GM23338 (cell line): Measurements from ENCODE around the gene FAM171A2. TPM values are rescaled to one million over a fixed set of nuclear protein-coding genes. Genes with fewer than 3 reads are reported as not detected.

Experiments used
- ATAC-seq: fragments of 200-7000 bp; cut with Tn5 transposase; 3 replicates; pipeline ENCODE4 v1.9.1; 2020
- DNase-seq: peaks from one replicate; pipeline ENCODE4 v3.0.0-alpha.2; 2015; ENCODE audit warnings: low spot score
- H2AFZ ChIP-seq: fragments of 200-600 bp; sonication (generic); 2 replicates; pipeline ENCODE4 v1.8.0; 2016; ENCODE audit warnings: antibody characterized with exemption, mild to moderate bottlenecking, moderate library complexity
- H3F3A ChIP-seq: fragments of 200-600 bp; sonication (generic); replicated peaks from 2 replicates; pipeline ENCODE4 v1.8.0; 2017; ENCODE audit warnings: antibody characterized with exemption, mixed run types, low read depth
- H3K27ac ChIP-seq: fragments of 200-600 bp; sonication (generic); 2 replicates; pipeline ENCODE4 v1.6.1; 2016; ENCODE audit warnings: low read depth
- H3K27me3 ChIP-seq: fragments of 200-600 bp; sonication (generic); 2 replicates; pipeline ENCODE4 v1.8.0; 2016; ENCODE audit warnings: mild to moderate bottlenecking, mixed run types, moderate library complexity; ENCODE audit not compliant: insufficient read depth
- H3K36me3 ChIP-seq: fragments of 200-600 bp; sonication (generic); 2 replicates; pipeline ENCODE4 v1.8.0; 2016; ENCODE audit warnings: mild to moderate bottlenecking; ENCODE audit not compliant: insufficient read depth
- H3K4me1 ChIP-seq: fragments of 200-600 bp; sonication (generic); 2 replicates; pipeline ENCODE4 v1.8.0; 2016; ENCODE audit warnings: mild to moderate bottlenecking, moderate library complexity; ENCODE audit not compliant: insufficient read depth
- H3K4me2 ChIP-seq: fragments of 200-600 bp; sonication (generic); 2 replicates; pipeline ENCODE4 v1.7.1; 2017; ENCODE audit warnings: mixed run types
- H3K4me3 ChIP-seq: fragments of 200-600 bp; sonication (generic); 2 replicates; pipeline ENCODE4 v1.6.1; 2016; ENCODE audit warnings: mixed run types
- H3K79me2 ChIP-seq: fragments of 200-600 bp; sonication (generic); replicated peaks from 2 replicates; pipeline ENCODE4 v1.8.0; 2017; ENCODE audit warnings: mild to moderate bottlenecking; ENCODE audit not compliant: insufficient read depth
- H3K9me2 ChIP-seq: fragments of 200-600 bp; sonication (generic); 2 replicates; pipeline ENCODE4 v1.8.0; 2017; ENCODE audit not compliant: insufficient read depth
- H4K20me1 ChIP-seq: fragments of 200-600 bp; sonication (generic); replicated peaks from 2 replicates; pipeline ENCODE4 v1.8.0; 2017; ENCODE audit warnings: mild to moderate bottlenecking; ENCODE audit not compliant: insufficient read depth
- H3K27ac Mint-ChIP-seq: 2 replicates; pipeline ENCODE4 v1.8.0; 2020; ENCODE audit warnings: inconsistent platforms, mild to moderate bottlenecking, moderate library complexity, mixed read lengths
- H3K27me3 Mint-ChIP-seq: 3 replicates; pipeline ENCODE4 v1.8.0; 2022; ENCODE audit warnings: low read depth, mild to moderate bottlenecking, moderate library complexity, mixed read lengths, inconsistent platforms; ENCODE audit not compliant: insufficient read depth, poor library complexity
- H3K36me3 Mint-ChIP-seq: 3 replicates; pipeline ENCODE4 v1.8.0; 2021; ENCODE audit warnings: low read depth, mild to moderate bottlenecking, inconsistent platforms, moderate library complexity, mixed read lengths
- H3K4me1 Mint-ChIP-seq: 3 replicates; pipeline ENCODE4 v1.8.0; 2020; ENCODE audit warnings: mild to moderate bottlenecking, inconsistent platforms, mixed read lengths
- H3K4me3 Mint-ChIP-seq: 3 replicates; pipeline ENCODE4 v1.8.0; 2021; ENCODE audit warnings: moderate library complexity, mild to moderate bottlenecking, inconsistent platforms, mixed read lengths
- H3K9me3 Mint-ChIP-seq: 3 replicates; pipeline ENCODE4 v1.8.0; 2020; ENCODE audit warnings: moderate library complexity, mild to moderate bottlenecking, inconsistent platforms, mixed read lengths
- CREB1 ChIP-seq: fragments of 250-450 bp; sonication (Bioruptor Pico); IDR thresholded peaks from 2 replicates; pipeline ENCODE4 v1.5.0; 2020; ENCODE audit warnings: low read depth, mild to moderate bottlenecking, moderate library complexity
- EZH2 ChIP-seq: fragments of 200-600 bp; sonication (generic); IDR thresholded peaks from one replicate; pipeline ENCODE4 v1.8.0; 2017; ENCODE audit warnings: antibody characterized with exemption, mild to moderate bottlenecking, low read depth; ENCODE audit not compliant: unreplicated experiment
- EZH2phosphoT487 ChIP-seq: fragments of 200-600 bp; sonication (generic); IDR thresholded peaks from one replicate; pipeline ENCODE4 v1.8.1; 2018; ENCODE audit warnings: antibody characterized with exemption; ENCODE audit not compliant: unreplicated experiment
- JUNB ChIP-seq: IDR thresholded peaks from one replicate; pipeline ENCODE4 v1.6.1; 2016; ENCODE audit warnings: antibody characterized with exemption; ENCODE audit not compliant: unreplicated experiment
- NANOG ChIP-seq: IDR thresholded peaks from 2 replicates; pipeline ENCODE4 v1.6.1; 2016; ENCODE audit warnings: antibody characterized with exemption, borderline replicate concordance
- POLR2AphosphoS5 ChIP-seq: IDR thresholded peaks from 2 replicates; pipeline ENCODE4 v1.6.1; 2016; ENCODE audit warnings: antibody characterized with exemption, low read depth
- STAT1 ChIP-seq: IDR thresholded peaks from one replicate; pipeline ENCODE4 v1.6.1; 2016; ENCODE audit warnings: antibody characterized with exemption; ENCODE audit not compliant: unreplicated experiment
- ZNF114 ChIP-seq: fragments of 250-450 bp; sonication (Bioruptor Pico); IDR thresholded peaks from 2 replicates; pipeline ENCODE4 v1.5.0; 2020; ENCODE audit warnings: mild to moderate bottlenecking, moderate library complexity
- ZNF331 ChIP-seq: fragments of 250-450 bp; sonication (Bioruptor Pico); IDR thresholded peaks from 2 replicates; pipeline ENCODE4 v1.5.0; 2020; ENCODE audit warnings: low read depth, mild to moderate bottlenecking, moderate library complexity
- polyA plus RNA-seq: library from polyadenylated mRNA; unstranded; fragments of >200 nt; fragmentation: Nextera tagmentation; extraction: Ambion mirVana; gene quantifications from 2 replicates; pipeline ENCODE4 v1.2.1, GENCODE V29; 2016
- total RNA-seq: library from RNA; depleted of rRNA; stranded (reverse); fragments of >200 nt; shearing (Covaris generic); gene quantifications from 2 replicates; pipeline ENCODE4 v1.2.3, GENCODE V29; 2014
- TF ChIP-seq, protein P1 (sequence below), 2 experiments: fragments of 200-600 bp in 1 of 2; sonication (generic) in 1 of 2; conservative IDR thresholded peaks; 2 replicates each; pipeline versions ENCODE4 v1.5.1 to v1.6.1; 2016 to 2017; ENCODE audit warnings: antibody characterized with exemption in 2 of 2, low read depth in 2 of 2, mild to moderate bottlenecking in 2 of 2, moderate library complexity in 1 of 2
- TF ChIP-seq, protein P2 (sequence below): fragments of 250-450 bp; sonication (Bioruptor Pico); IDR thresholded peaks from 2 replicates; pipeline ENCODE4 v1.5.0; 2020; ENCODE audit warnings: mild to moderate bottlenecking, moderate library complexity
- TF ChIP-seq, protein P3 (sequence below): IDR thresholded peaks from 2 replicates; pipeline ENCODE4 v1.6.1; 2016; ENCODE audit warnings: antibody characterized with exemption
- TF ChIP-seq, protein P4 (sequence below): IDR thresholded peaks from one replicate; pipeline ENCODE4 v1.6.1; 2018; ENCODE audit warnings: antibody characterized with exemption; ENCODE audit not compliant: unreplicated experiment

The FAM171A2 gene
- total and polyA plus RNA-seq, 2 experiments from 2014 or later, result 4.1 to 35.4 TPM

DNA sequence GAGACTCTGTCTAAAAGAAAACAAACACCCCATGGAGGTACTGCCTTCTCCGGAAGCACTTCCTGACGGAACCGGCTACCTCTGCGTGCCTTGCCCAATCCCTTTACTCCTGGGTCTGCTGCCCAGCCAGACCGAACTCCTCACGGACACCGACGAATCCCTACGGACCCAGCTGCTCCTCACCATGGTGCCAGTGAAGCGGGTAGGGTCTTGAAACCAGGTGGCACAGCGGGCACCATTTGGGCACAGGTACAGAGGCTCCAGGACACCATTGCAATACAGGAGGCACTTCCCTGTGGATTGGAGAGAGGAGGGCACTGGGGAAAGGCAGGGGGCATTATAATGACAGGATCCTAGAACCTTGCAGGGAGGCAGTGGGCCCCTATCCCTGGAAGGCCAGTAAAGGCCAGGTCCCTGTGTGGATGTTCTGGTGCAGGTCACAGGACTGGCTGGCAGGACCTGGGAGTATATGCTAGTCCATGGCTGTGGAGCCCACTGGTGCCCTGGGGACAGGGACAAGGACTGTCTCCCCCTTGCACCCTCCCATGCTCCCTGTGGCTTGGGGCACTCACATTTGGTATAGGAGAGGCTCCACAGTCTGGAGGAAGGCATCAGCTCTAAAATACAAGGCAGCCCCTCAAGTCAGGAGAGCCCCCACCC lies 41.3 kb downstream of the FAM171A2 start:
- no peak overlapping the region for H3K4me2 ChIP-seq
- 0 out of 2 replicates have a peak, but pooled peaks cover 4% of the 10 kb centered on the region for H3K36me3 ChIP-seq
- H3K4me3 ChIP-seq, result no peak overlapping the region
- Mint-ChIP-seq H3K4me1 (peaks cover 16% of the 10 kb centered on the region), H3K9me3 (no peaks in the 10 kb centered on the region), H3K27ac (no peak overlapping the region), H3K27me3 (peaks cover 34% of the 10 kb centered on the region), H3K36me3 (peaks cover 35% of the 10 kb centered on the region), H3K4me3 (no peak overlapping the region; the same call in 2 of the 3 replicates)
- peaks cover 9% of the 10 kb centered on the region for H3K79me2 ChIP-seq
- H2AFZ ChIP-seq, result no peak overlapping the region
- no peaks in the 10 kb centered on the region for H4K20me1 ChIP-seq
- H3K27me3 ChIP-seq, result peaks cover 17% of the 10 kb centered on the region
- ATAC-seq (no peak), DNase-seq (no peak)
- H3K27ac ChIP-seq, result no peak overlapping the region
- no peaks in the 10 kb centered on the region for H3K9me2 ChIP-seq
- peaks cover 8% of the 10 kb centered on the region; the same call in 1 of the 2 replicates for H3F3A ChIP-seq
- no peaks in the 10 kb centered on the region; the same call in 1 of the 2 replicates for H3K4me1 ChIP-seq
- TF ChIP-seq EZH2phosphoT487, result no peak
- TF ChIP-seq NANOG, result no peak
- TF ChIP-seq, protein P1, sequence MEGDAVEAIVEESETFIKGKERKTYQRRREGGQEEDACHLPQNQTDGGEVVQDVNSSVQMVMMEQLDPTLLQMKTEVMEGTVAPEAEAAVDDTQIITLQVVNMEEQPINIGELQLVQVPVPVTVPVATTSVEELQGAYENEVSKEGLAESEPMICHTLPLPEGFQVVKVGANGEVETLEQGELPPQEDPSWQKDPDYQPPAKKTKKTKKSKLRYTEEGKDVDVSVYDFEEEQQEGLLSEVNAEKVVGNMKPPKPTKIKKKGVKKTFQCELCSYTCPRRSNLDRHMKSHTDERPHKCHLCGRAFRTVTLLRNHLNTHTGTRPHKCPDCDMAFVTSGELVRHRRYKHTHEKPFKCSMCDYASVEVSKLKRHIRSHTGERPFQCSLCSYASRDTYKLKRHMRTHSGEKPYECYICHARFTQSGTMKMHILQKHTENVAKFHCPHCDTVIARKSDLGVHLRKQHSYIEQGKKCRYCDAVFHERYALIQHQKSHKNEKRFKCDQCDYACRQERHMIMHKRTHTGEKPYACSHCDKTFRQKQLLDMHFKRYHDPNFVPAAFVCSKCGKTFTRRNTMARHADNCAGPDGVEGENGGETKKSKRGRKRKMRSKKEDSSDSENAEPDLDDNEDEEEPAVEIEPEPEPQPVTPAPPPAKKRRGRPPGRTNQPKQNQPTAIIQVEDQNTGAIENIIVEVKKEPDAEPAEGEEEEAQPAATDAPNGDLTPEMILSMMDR (conservative IDR thresholded peaks at IDR 0.05; ENCODE audit: low read depth in 2 of 2), result no peak
- no peak for TF ChIP-seq EZH2
- TF ChIP-seq ZNF331 (CRISPR knock-in tag), result no peak
- TF ChIP-seq, protein P2, sequence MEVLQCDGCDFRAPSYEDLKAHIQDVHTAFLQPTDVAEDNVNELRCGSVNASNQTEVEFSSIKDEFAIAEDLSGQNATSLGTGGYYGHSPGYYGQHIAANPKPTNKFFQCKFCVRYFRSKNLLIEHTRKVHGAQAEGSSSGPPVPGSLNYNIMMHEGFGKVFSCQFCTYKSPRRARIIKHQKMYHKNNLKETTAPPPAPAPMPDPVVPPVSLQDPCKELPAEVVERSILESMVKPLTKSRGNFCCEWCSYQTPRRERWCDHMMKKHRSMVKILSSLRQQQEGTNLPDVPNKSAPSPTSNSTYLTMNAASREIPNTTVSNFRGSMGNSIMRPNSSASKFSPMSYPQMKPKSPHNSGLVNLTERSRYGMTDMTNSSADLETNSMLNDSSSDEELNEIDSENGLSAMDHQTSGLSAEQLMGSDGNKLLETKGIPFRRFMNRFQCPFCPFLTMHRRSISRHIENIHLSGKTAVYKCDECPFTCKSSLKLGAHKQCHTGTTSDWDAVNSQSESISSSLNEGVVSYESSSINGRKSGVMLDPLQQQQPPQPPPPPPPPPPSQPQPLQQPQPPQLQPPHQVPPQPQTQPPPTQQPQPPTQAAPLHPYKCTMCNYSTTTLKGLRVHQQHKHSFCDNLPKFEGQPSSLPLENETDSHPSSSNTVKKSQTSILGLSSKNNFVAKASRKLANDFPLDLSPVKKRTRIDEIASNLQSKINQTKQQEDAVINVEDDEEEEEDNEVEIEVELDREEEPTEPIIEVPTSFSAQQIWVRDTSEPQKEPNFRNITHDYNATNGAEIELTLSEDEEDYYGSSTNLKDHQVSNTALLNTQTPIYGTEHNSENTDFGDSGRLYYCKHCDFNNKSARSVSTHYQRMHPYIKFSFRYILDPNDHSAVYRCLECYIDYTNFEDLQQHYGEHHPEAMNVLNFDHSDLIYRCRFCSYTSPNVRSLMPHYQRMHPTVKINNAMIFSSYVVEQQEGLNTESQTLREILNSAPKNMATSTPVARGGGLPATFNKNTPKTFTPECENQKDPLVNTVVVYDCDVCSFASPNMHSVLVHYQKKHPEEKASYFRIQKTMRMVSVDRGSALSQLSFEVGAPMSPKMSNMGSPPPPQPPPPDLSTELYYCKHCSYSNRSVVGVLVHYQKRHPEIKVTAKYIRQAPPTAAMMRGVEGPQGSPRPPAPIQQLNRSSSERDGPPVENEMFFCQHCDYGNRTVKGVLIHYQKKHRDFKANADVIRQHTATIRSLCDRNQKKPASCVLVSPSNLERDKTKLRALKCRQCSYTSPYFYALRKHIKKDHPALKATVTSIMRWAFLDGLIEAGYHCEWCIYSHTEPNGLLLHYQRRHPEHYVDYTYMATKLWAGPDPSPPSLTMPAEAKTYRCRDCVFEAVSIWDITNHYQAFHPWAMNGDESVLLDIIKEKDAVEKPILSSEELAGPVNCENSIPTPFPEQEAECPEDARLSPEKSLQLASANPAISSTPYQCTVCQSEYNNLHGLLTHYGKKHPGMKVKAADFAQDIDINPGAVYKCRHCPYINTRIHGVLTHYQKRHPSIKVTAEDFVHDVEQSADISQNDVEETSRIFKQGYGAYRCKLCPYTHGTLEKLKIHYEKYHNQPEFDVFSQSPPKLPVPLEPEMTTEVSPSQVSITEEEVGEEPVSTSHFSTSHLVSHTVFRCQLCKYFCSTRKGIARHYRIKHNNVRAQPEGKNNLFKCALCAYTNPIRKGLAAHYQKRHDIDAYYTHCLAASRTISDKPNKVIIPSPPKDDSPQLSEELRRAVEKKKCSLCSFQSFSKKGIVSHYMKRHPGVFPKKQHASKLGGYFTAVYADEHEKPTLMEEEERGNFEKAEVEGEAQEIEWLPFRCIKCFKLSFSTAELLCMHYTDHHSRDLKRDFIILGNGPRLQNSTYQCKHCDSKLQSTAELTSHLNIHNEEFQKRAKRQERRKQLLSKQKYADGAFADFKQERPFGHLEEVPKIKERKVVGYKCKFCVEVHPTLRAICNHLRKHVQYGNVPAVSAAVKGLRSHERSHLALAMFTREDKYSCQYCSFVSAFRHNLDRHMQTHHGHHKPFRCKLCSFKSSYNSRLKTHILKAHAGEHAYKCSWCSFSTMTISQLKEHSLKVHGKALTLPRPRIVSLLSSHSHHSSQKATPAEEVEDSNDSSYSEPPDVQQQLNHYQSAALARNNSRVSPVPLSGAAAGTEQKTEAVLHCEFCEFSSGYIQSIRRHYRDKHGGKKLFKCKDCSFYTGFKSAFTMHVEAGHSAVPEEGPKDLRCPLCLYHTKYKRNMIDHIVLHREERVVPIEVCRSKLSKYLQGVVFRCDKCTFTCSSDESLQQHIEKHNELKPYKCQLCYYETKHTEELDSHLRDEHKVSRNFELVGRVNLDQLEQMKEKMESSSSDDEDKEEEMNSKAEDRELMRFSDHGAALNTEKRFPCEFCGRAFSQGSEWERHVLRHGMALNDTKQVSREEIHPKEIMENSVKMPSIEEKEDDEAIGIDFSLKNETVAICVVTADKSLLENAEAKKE (CRISPR knock-in tag), result no peak
- no peak for TF ChIP-seq CREB1 (CRISPR knock-in tag)
- TF ChIP-seq JUNB, result no peak
- no peak for TF ChIP-seq POLR2AphosphoS5
- TF ChIP-seq STAT1, result no peak
- TF ChIP-seq, protein P3, sequence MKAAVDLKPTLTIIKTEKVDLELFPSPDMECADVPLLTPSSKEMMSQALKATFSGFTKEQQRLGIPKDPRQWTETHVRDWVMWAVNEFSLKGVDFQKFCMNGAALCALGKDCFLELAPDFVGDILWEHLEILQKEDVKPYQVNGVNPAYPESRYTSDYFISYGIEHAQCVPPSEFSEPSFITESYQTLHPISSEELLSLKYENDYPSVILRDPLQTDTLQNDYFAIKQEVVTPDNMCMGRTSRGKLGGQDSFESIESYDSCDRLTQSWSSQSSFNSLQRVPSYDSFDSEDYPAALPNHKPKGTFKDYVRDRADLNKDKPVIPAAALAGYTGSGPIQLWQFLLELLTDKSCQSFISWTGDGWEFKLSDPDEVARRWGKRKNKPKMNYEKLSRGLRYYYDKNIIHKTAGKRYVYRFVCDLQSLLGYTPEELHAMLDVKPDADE, result no peak
- TF ChIP-seq, protein P4, sequence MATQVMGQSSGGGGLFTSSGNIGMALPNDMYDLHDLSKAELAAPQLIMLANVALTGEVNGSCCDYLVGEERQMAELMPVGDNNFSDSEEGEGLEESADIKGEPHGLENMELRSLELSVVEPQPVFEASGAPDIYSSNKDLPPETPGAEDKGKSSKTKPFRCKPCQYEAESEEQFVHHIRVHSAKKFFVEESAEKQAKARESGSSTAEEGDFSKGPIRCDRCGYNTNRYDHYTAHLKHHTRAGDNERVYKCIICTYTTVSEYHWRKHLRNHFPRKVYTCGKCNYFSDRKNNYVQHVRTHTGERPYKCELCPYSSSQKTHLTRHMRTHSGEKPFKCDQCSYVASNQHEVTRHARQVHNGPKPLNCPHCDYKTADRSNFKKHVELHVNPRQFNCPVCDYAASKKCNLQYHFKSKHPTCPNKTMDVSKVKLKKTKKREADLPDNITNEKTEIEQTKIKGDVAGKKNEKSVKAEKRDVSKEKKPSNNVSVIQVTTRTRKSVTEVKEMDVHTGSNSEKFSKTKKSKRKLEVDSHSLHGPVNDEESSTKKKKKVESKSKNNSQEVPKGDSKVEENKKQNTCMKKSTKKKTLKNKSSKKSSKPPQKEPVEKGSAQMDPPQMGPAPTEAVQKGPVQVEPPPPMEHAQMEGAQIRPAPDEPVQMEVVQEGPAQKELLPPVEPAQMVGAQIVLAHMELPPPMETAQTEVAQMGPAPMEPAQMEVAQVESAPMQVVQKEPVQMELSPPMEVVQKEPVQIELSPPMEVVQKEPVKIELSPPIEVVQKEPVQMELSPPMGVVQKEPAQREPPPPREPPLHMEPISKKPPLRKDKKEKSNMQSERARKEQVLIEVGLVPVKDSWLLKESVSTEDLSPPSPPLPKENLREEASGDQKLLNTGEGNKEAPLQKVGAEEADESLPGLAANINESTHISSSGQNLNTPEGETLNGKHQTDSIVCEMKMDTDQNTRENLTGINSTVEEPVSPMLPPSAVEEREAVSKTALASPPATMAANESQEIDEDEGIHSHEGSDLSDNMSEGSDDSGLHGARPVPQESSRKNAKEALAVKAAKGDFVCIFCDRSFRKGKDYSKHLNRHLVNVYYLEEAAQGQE, result no peak
- no peak for TF ChIP-seq ZNF114
